ENCODE results near the gene CTSW.

CTSW gene

DNA sequence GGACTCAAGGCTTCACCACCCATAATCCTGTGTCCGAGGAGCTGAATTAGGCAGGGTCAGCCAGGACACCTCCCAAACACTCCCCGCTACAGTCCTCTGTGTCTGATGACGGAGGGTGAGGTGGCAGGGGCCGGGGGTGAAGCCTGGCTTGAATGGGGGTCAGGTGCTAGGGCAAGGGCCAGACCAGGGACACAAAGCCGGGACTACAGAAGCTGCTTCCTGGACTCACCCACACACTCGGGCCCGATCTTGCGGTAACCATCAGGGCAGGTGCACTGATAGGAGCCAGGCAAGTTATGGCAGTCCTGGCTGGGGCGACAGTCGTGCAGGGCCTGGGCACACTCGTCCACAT is 9.4 kb upstream of the CTSW start:
- H3F3A ChIP-seq (ENCODE audit: insufficient read depth, low read length), result no peaks in the 10 kb centered on the region
- no peak overlapping the region for H3K9ac ChIP-seq (ENCODE audit: low read length)
- H2AFZ ChIP-seq (ENCODE audit: low read length), result no peak overlapping the region
- TF ChIP-seq, protein P1, sequence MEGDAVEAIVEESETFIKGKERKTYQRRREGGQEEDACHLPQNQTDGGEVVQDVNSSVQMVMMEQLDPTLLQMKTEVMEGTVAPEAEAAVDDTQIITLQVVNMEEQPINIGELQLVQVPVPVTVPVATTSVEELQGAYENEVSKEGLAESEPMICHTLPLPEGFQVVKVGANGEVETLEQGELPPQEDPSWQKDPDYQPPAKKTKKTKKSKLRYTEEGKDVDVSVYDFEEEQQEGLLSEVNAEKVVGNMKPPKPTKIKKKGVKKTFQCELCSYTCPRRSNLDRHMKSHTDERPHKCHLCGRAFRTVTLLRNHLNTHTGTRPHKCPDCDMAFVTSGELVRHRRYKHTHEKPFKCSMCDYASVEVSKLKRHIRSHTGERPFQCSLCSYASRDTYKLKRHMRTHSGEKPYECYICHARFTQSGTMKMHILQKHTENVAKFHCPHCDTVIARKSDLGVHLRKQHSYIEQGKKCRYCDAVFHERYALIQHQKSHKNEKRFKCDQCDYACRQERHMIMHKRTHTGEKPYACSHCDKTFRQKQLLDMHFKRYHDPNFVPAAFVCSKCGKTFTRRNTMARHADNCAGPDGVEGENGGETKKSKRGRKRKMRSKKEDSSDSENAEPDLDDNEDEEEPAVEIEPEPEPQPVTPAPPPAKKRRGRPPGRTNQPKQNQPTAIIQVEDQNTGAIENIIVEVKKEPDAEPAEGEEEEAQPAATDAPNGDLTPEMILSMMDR (IDR thresholded peaks at IDR 0.05; ENCODE audit: low read length), result no peak
- TF ChIP-seq EZH2 (IDR thresholded peaks at IDR 0.05; ENCODE audit: borderline replicate concordance, low read length), result no peak
- no peaks in the 10 kb centered on the region for H3K79me2 ChIP-seq (ENCODE audit: insufficient read depth, low read length)
- H3K9me3 ChIP-seq (ENCODE audit: low read length), result no peaks in the 10 kb centered on the region
- no peaks in the 10 kb centered on the region for H3K9me2 ChIP-seq (ENCODE audit: low read depth, low read length)
- H3K27me3 ChIP-seq (ENCODE audit: insufficient read depth, low read length), result peaks cover 3% of the 10 kb centered on the region; the same call in 1 of the 2 replicates
- H3K4me3 ChIP-seq (ENCODE audit: low read depth, low read length, poor library complexity, severe bottlenecking), result no peak overlapping the region
- H3K27ac ChIP-seq (ENCODE audit: low read depth, low read length, poor library complexity, severe bottlenecking), result no peak overlapping the region
- H3K4me1 ChIP-seq (ENCODE audit: insufficient read depth, low read length, severe bottlenecking), result peaks cover 10% of the 10 kb centered on the region
- H4K20me1 ChIP-seq (ENCODE audit: insufficient read depth, low read length), result no peaks in the 10 kb centered on the region
- H3K36me3 ChIP-seq (ENCODE audit: insufficient read depth, low read length), result peaks cover 22% of the 10 kb centered on the region
- no peak overlapping the region for H3K4me2 ChIP-seq (ENCODE audit: low read length)

DNA sequence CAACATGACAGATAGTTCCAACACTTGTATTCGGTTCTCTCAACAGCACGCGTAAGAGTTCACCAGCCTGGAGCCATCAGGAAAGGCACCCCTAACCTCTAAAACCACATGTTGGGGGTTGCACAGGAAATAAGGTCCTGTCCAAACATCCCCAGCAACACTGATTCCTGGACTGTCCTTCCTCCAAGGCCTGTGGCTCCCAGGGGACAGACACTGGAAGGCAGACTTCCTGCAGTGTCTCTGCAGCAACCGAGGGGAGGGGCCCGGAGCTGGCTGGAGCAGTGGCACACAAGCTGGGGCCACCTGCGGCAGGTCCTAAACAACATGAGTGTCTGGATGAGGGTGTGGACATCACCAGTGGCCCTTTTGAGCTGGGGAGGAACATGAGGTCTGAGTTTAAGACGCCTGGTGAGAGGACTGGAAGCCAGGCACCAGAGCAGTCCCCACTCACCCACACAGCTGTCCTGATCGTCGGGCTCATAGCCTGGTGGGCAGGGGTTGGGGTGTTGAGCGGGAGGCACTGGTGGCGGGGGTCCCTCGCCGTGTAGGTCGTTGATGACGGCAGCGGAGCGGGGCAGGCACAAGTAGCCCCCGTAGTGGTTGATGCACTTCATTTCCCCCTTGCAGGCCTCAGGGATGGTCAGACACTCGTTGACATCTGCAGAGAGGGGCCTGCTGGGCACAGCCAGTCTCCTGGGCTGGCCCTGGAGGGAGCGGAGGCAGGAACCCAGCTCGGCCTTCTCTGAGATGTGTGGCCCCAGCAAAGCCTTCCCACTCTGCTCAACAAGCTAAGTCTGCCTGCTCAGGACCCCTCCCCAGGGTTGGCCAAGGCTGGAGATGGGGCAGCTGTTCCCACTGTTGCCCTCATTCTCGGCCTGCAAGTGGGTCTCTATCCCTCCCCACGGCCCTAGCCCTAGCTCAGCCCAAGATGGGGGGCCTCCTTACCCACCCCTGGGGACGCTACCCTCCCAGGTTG is 8.6 kb upstream of the CTSW start:
- Histone ChIP-seq H3F3A (ENCODE audit: insufficient read depth, low read length) (no peaks in the 10 kb centered on the region), H3K4me1 (ENCODE audit: insufficient read depth, low read length, severe bottlenecking) (peaks cover 10% of the 10 kb centered on the region), H3K4me2 (ENCODE audit: low read length) (no peak overlapping the region), H4K20me1 (ENCODE audit: insufficient read depth, low read length) (no peaks in the 10 kb centered on the region), H3K36me3 (ENCODE audit: insufficient read depth, low read length) (peaks cover 15% of the 10 kb centered on the region), H2AFZ (ENCODE audit: low read length) (no peak overlapping the region), H3K27me3 (ENCODE audit: insufficient read depth, low read length) (peaks cover 3% of the 10 kb centered on the region; the same call in 1 of the 2 replicates), H3K4me3 (ENCODE audit: low read depth, low read length, poor library complexity, severe bottlenecking) (no peak overlapping the region), H3K9ac (ENCODE audit: low read length) (no peak overlapping the region), H3K9me2 (ENCODE audit: low read depth, low read length) (no peaks in the 10 kb centered on the region), H3K79me2 (ENCODE audit: insufficient read depth, low read length) (no peaks in the 10 kb centered on the region), H3K27ac (ENCODE audit: low read depth, low read length, poor library complexity, severe bottlenecking) (no peak overlapping the region), H3K9me3 (ENCODE audit: low read length) (no peaks in the 10 kb centered on the region)
- TF ChIP-seq EZH2 (IDR thresholded peaks at IDR 0.05; ENCODE audit: borderline replicate concordance, low read length), result no peak
- TF ChIP-seq, protein P1 (IDR thresholded peaks at IDR 0.05; ENCODE audit: low read length), result no peak

DNA sequence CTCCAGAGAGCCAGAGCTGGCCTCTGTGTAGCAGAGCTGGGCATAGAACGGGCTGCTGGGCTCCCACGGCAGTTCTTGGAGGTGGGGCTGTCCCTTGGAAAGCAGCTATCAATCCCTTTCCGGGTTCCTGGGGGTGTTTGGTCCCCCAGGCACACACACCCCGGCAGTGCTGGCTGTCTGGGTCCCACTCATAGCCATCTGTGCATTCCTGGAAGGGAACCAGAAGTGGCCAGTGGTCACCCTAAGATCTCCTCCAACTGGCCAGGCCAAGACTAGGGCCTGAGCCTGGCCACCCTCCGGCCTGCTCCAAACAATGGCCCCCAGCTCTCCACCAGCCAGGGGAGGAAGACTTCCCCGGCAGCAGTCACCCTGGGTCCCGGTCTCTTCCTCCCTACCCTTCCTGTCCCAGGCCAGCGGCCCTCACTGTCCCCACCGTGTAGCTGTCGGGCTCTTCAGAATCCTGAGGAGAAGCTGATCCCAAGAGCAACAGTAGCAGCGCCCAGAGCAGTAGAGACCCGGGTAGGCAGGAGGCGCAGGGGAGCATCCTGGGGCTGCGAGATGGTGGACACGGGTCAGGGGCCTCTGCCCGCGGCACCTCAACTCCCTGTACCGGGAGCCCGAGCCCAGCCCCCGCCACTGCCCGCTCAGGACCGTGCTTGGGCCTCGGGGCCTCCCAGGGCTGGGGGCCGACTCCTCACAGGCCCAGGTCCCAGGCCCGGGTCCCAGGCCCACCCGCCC is 7.7 kb upstream of the CTSW start:
- TF ChIP-seq, protein P1 (IDR thresholded peaks at IDR 0.05; ENCODE audit: low read length), result no peak
- TF ChIP-seq EZH2 (IDR thresholded peaks at IDR 0.05; ENCODE audit: borderline replicate concordance, low read length), result no peak
- Histone ChIP-seq H3K4me2 (ENCODE audit: low read length) (no peak overlapping the region), H3K9me2 (ENCODE audit: low read depth, low read length) (no peaks in the 10 kb centered on the region), H3K79me2 (ENCODE audit: insufficient read depth, low read length) (no peaks in the 10 kb centered on the region), H3K36me3 (ENCODE audit: insufficient read depth, low read length) (peaks cover 5% of the 10 kb centered on the region), H4K20me1 (ENCODE audit: insufficient read depth, low read length) (no peaks in the 10 kb centered on the region), H3K4me1 (ENCODE audit: insufficient read depth, low read length, severe bottlenecking) (peaks cover 10% of the 10 kb centered on the region), H3F3A (ENCODE audit: insufficient read depth, low read length) (no peaks in the 10 kb centered on the region), H3K27me3 (ENCODE audit: insufficient read depth, low read length) (peaks cover 3% of the 10 kb centered on the region; the same call in 1 of the 2 replicates), H3K27ac (ENCODE audit: low read depth, low read length, poor library complexity, severe bottlenecking) (no peak overlapping the region), H3K9me3 (ENCODE audit: low read length) (no peaks in the 10 kb centered on the region), H3K4me3 (ENCODE audit: low read depth, low read length, poor library complexity, severe bottlenecking) (no peak overlapping the region), H3K9ac (ENCODE audit: low read length) (no peak overlapping the region), H2AFZ (ENCODE audit: low read length) (no peak overlapping the region)

Measured in OCI-LY1 (cell line).